HepG2 (cell line): ENCODE data around the gene COL9A3. TPM values are rescaled to one million over a fixed set of nuclear protein-coding genes. Genes with fewer than 3 reads are reported as not detected.

Experiments used
- ATF6 ChIP-seq: sonication (generic); formaldehyde crosslinking; conservative IDR thresholded peaks from 2 replicates; pipeline ENCODE4 v1.4.0; 2020; ENCODE audit warnings: missing genetic modification reagents
- BRD4 ChIP-seq: sonication (generic); formaldehyde crosslinking; IDR thresholded peaks from 2 replicates; pipeline ENCODE4 v1.4.0; 2020; ENCODE audit warnings: missing genetic modification reagents
- CBX2 ChIP-seq, 2 experiments: fragments of 200-600 bp in 1 of 2; sonication (generic); formaldehyde crosslinking in 1 of 2; IDR thresholded peaks; 2 replicates each; pipeline versions ENCODE4 v1.7.0 to v1.8.1; 2018 to 2022; ENCODE audit warnings: low read depth in 2 of 2, low read length in 1 of 2, mild to moderate bottlenecking in 1 of 2, missing genetic modification reagents in 1 of 2
- GLMP ChIP-seq: sonication (generic); formaldehyde crosslinking; IDR thresholded peaks from 2 replicates; pipeline ENCODE4 v1.9.0; 2021; ENCODE audit warnings: missing genetic modification reagents, mild to moderate bottlenecking, borderline replicate concordance
- HNRNPL ChIP-seq: fragments of 200-400 bp; formaldehyde crosslinking; IDR thresholded peaks from 2 replicates; pipeline ENCODE4 v1.6.1; 2017; ENCODE audit warnings: mild to moderate bottlenecking, low read depth, low read length
- HNRNPLL ChIP-seq: fragments of 200-400 bp; formaldehyde crosslinking; IDR thresholded peaks from 2 replicates; pipeline ENCODE4 v1.6.1; 2017; ENCODE audit warnings: mild to moderate bottlenecking, low read depth, low read length; ENCODE audit not compliant: poor library complexity, severe bottlenecking
- IRX3 ChIP-seq: sonication (generic); formaldehyde crosslinking; IDR thresholded peaks from 2 replicates; pipeline ENCODE4 v1.8.1; 2023; ENCODE audit warnings: mild to moderate bottlenecking, low read depth, missing genetic modification reagents, borderline replicate concordance
- ISX ChIP-seq: sonication (generic); formaldehyde crosslinking; conservative IDR thresholded peaks from 2 replicates; pipeline ENCODE4 v1.5.0; 2020; ENCODE audit warnings: missing genetic modification reagents
- MXD1 ChIP-seq: sonication (generic); formaldehyde crosslinking; IDR thresholded peaks from 2 replicates; pipeline ENCODE4 v1.4.0; 2020; ENCODE audit warnings: mild to moderate bottlenecking, missing genetic modification reagents
- RFX3 ChIP-seq: IDR thresholded peaks from 2 replicates; pipeline ENCODE4 v1.6.1; 2016; ENCODE audit warnings: missing biosample characterization, missing genetic modification reagents
- ZFP1 ChIP-seq: IDR thresholded peaks from 2 replicates; pipeline ENCODE4 v1.6.1; 2016
- ZNF143 ChIP-seq: sonication (generic); formaldehyde crosslinking; IDR thresholded peaks from 2 replicates; pipeline ENCODE4 v1.4.0; 2020; ENCODE audit warnings: missing genetic modification reagents
- ZNF17 ChIP-seq: sonication (generic); formaldehyde crosslinking; IDR thresholded peaks from 2 replicates; pipeline ENCODE4 v1.5.0; 2020; ENCODE audit warnings: mild to moderate bottlenecking, missing genetic modification reagents
- ZNF235 ChIP-seq: sonication (generic); formaldehyde crosslinking; IDR thresholded peaks from 2 replicates; pipeline ENCODE4 v1.8.1; 2023; ENCODE audit warnings: mild to moderate bottlenecking, missing genetic modification reagents, borderline replicate concordance
- ZNF446 ChIP-seq: sonication (generic); formaldehyde crosslinking; IDR thresholded peaks from 2 replicates; pipeline ENCODE4 v1.5.0; 2020; ENCODE audit warnings: mild to moderate bottlenecking, missing genetic modification reagents
- polyA plus RNA-seq, 8 experiments: library from polyadenylated mRNA; depleted of rRNA in 3 of 8; stranded (reverse) in 7 of 8; unstranded in 1 of 8; fragments of >200 nt; fragmentation: Illumina TruSeq in 4 of 8; extraction: Trizol in 4 of 8; gene quantifications; 2 replicates each; pipeline versions ENCODE4 v1.2.1 to v1.2.3, GENCODE V29; 2011 to 2016; ENCODE audit warnings: low read depth in 4 of 8, missing spikeins in 1 of 8, mixed read lengths in 1 of 8; ENCODE audit not compliant: insufficient read depth in 1 of 8
- total RNA-seq, 5 experiments: library from RNA; depleted of rRNA; stranded (reverse); fragments of >200 nt; fragmentation: Illumina TruSeq; extraction: Trizol; gene quantifications; 2 replicates each; pipeline ENCODE4 v1.2.3, GENCODE V29; 2016; ENCODE audit warnings: low read depth in 1 of 5
- TF ChIP-seq, protein P1 (sequence below): sonication (generic); formaldehyde crosslinking; IDR thresholded peaks from 2 replicates; pipeline ENCODE4 v1.5.0; 2020; ENCODE audit warnings: mild to moderate bottlenecking, missing genetic modification reagents, borderline replicate concordance

The COL9A3 gene
- total and polyA plus RNA-seq, 2 of the 13 experiments (the other 11 are each of a cell fraction or from before 2014, with no cell fraction given) = 155 to 204 TPM

DNA sequence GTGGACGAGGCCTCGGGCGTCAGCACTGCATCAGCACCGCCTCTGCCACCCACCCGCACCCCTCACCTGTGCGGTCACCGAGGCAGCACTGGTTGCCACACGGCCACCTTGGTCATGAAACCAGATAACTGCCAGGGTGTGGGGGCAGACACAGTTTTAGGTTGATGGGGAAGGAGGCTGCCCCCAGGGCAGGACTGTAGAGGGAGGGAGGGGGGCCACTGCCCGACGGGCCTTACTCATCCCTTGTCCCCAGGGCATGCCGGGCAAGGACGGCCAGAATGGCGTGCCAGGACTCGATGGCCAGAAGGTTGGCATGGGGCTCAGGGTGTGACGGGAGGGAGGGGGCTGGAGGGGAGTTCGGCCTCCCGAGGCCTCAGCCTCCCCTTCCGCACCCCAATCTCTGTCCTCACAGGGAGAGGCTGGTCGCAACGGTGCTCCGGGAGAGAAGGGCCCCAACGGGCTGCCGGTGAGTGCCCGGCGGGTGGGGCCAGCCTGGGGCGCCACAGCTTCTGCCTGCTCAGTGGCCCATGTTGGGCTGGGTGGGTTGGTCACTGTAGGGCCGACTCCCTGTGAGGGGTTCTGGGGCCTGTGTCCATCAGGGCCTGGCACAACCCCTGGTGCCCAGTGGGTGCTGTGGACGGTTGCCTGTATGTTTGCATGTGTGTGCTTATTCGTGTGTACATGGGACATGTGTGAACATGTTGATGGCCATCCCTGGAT is 11.8 kb downstream of the COL9A3 start (continued):
- TF ChIP-seq GLMP (CRISPR knock-in tag) (no peak), RFX3 (CRISPR knock-in tag) (no peak), ZNF235 (CRISPR knock-in tag) (no peak), ZNF143 (CRISPR knock-in tag) (no peak), ATF6 (CRISPR knock-in tag) (no peak), ZFP1 (CRISPR knock-in tag) (no peak), CBX2 (IDR thresholded peaks at IDR 0.05; ENCODE audit: low read depth, low read length) (no peak), CBX2 (CRISPR knock-in tag; IDR thresholded peaks at IDR 0.05; ENCODE audit: low read depth) (no peak), IRX3 (CRISPR knock-in tag) (no peak), HNRNPL (peak; percentile 27; the same call in 1 of the 2 replicates), HNRNPLL (peak; percentile 14), BRD4 (no peak), ZNF446 (no peak), ISX (no peak), MXD1 (CRISPR knock-in tag) (peak; percentile 9; the same call in 1 of the 2 replicates), ZNF17 (CRISPR knock-in tag) (no peak)
- TF ChIP-seq, protein P1, sequence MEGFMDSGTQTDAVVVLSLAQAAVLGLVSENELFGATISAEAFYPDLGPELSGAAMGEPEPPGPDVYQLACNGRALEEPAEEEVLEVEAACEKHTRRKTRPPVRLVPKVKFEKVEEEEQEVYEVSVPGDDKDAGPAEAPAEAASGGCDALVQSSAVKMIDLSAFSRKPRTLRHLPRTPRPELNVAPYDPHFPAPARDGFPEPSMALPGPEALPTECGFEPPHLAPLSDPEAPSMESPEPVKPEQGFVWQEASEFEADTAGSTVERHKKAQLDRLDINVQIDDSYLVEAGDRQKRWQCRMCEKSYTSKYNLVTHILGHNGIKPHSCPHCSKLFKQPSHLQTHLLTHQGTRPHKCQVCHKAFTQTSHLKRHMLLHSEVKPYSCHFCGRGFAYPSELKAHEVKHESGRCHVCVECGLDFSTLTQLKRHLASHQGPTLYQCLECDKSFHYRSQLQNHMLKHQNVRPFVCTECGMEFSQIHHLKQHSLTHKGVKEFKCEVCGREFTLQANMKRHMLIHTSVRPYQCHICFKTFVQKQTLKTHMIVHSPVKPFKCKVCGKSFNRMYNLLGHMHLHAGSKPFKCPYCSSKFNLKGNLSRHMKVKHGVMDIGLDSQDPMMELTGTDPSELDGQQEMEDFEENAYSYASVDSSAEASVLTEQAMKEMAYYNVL = no peak
